Measurements from ENCODE around the gene RBM20. TPM values are rescaled to one million over a fixed set of nuclear protein-coding genes. Genes with fewer than 3 reads are reported as not detected.
A peak's percentile ranks its signal among the peaks of the same experiment; 100 is the strongest.
"Not testable (repeated sequence)": the region's sequence is repeated elsewhere in the genome, so short reads cannot be mapped to it uniquely, and the experiment has no call there.

The RBM20 gene
- total RNA-seq, 2 donors from 2014 or later: 0.06 to 0.20 TPM

- ATAC-seq (peak; percentile 68 to 85), DNase-seq (ENCODE audit: low spot score in 2 of 2) (peak; percentile 36 to 68)
- peak overlapping the region; percentile 63 to 88 for H3K27ac Mint-ChIP-seq
- H3K36me3 Mint-ChIP-seq: no peaks in the 10 kb centered on the region
- no peaks in the 10 kb centered on the region for H3K9me3 Mint-ChIP-seq
Observed at GRCh38 chr10:110618230-110618610, 25.9 kb upstream of the RBM20 start.

- no peak overlapping the region for H3K27ac Mint-ChIP-seq
- no peaks in the 10 kb centered on the region for H3K36me3 Mint-ChIP-seq
- ATAC-seq: no peak
- peaks cover 0 to 4% of the 10 kb centered on the region in 2 donors for H3K9me3 Mint-ChIP-seq
- no peak for DNase-seq (ENCODE audit: low spot score in 2 of 2)
Observed at GRCh38 chr10:110619514-110620397, 24.4 kb upstream of the RBM20 start.

GRCh38 chr10:110620398-110620719 is 23.8 kb upstream of the RBM20 start:
- Mint-ChIP-seq H3K27ac (no peak overlapping the region), H3K9me3 (peaks cover 0 to 4% of the 10 kb centered on the region in 2 donors), H3K36me3 (no peaks in the 10 kb centered on the region)
- ATAC-seq (no peak), DNase-seq (ENCODE audit: low spot score in 2 of 2) (no peak)

- not testable (repeated sequence) for H3K36me3 Mint-ChIP-seq, H3K27ac Mint-ChIP-seq
Observed at GRCh38 chr10:110623316-110623715, 20.8 kb upstream of the RBM20 start.

GRCh38 chr10:110625356-110625894 is 18.7 kb upstream of the RBM20 start:
- DNase-seq (ENCODE audit: low spot score in 2 of 2): no peak
- H3K27ac Mint-ChIP-seq: no peak overlapping the region
- H3K36me3 Mint-ChIP-seq: peaks cover 0 to 5% of the 10 kb centered on the region in 2 donors
- ATAC-seq: no peak
- peaks cover 4% of the 10 kb centered on the region in 2 donors for H3K9me3 Mint-ChIP-seq

More at GRCh38 chr10:110623316-110623715, 20.8 kb upstream of the RBM20 start:
- DNase-seq (ENCODE audit: low spot score in 2 of 2); ATAC-seq; H3K9me3 Mint-ChIP-seq: not testable (repeated sequence)

GRCh38 chr10:110625951-110626855 is 17.9 kb upstream of the RBM20 start:
- peaks cover 4% of the 10 kb centered on the region in 2 donors for H3K9me3 Mint-ChIP-seq
- DNase-seq (ENCODE audit: low spot score in 2 of 2) (no peak), ATAC-seq (no peak)
- H3K36me3 Mint-ChIP-seq: peaks cover 0 to 5% of the 10 kb centered on the region in 2 donors
- H3K27ac Mint-ChIP-seq: no peak overlapping the region

GRCh38 chr10:110628161-110628560 is 16.0 kb upstream of the RBM20 start:
- Mint-ChIP-seq H3K9me3 (peaks cover 4% of the 10 kb centered on the region in 2 donors), H3K27ac (no peak overlapping the region), H3K36me3 (peaks cover 0 to 5% of the 10 kb centered on the region in 2 donors)
- ATAC-seq (no peak), DNase-seq (ENCODE audit: low spot score in 2 of 2) (no peak)

GRCh38 chr10:110629680-110630191 is 14.4 kb upstream of the RBM20 start:
- H3K27ac Mint-ChIP-seq: no peak overlapping the region
- ATAC-seq (no peak), DNase-seq (ENCODE audit: low spot score in 2 of 2) (no peak)
- peaks cover 0 to 4% of the 10 kb centered on the region in 2 donors for H3K9me3 Mint-ChIP-seq
- peaks cover 0 to 5% of the 10 kb centered on the region in 2 donors for H3K36me3 Mint-ChIP-seq

GRCh38 chr10:110631934-110632333 is 12.2 kb upstream of the RBM20 start:
- peaks cover 0 to 4% of the 10 kb centered on the region in 2 donors for H3K9me3 Mint-ChIP-seq
- ATAC-seq: no peak
- no peak overlapping the region for H3K27ac Mint-ChIP-seq
- peaks cover 0 to 5% of the 10 kb centered on the region in 2 donors for H3K36me3 Mint-ChIP-seq
- DNase-seq (ENCODE audit: low spot score in 2 of 2): no peak

- peaks cover 0 to 4% of the 10 kb centered on the region in 2 donors for H3K9me3 Mint-ChIP-seq
- no peak overlapping the region for H3K27ac Mint-ChIP-seq
- ATAC-seq (no peak), DNase-seq (ENCODE audit: low spot score in 2 of 2) (no peak)
- H3K36me3 Mint-ChIP-seq: peaks cover 0 to 5% of the 10 kb centered on the region in 2 donors
Observed at GRCh38 chr10:110632591-110633215, 11.4 kb upstream of the RBM20 start.

GRCh38 chr10:110634527-110635209 is 9.5 kb upstream of the RBM20 start:
- DNase-seq (ENCODE audit: low spot score in 2 of 2): no peak
- H3K9me3 Mint-ChIP-seq: no peaks in the 10 kb centered on the region

GRCh38 chr10:110636572-110636931 is 7.6 kb upstream of the RBM20 start:
- Mint-ChIP-seq H3K9me3 (no peaks in the 10 kb centered on the region), H3K27ac (no peak overlapping the region), H3K36me3 (no peaks in the 10 kb centered on the region)
- ATAC-seq (no peak), DNase-seq (ENCODE audit: low spot score in 2 of 2) (no peak)

More at GRCh38 chr10:110634527-110635209, 9.5 kb upstream of the RBM20 start:
- Mint-ChIP-seq H3K27ac (no peak overlapping the region), H3K36me3 (no peaks in the 10 kb centered on the region)
- ATAC-seq: no peak

- Mint-ChIP-seq H3K9me3 (no peaks in the 10 kb centered on the region), H3K36me3 (no peaks in the 10 kb centered on the region), H3K27ac (no peak overlapping the region)
- no peak for DNase-seq (ENCODE audit: low spot score in 2 of 2)
- ATAC-seq: no peak
Observed at GRCh38 chr10:110636932-110637557, 7.1 kb upstream of the RBM20 start.

- no peak overlapping the region for H3K27ac Mint-ChIP-seq
- no peaks in the 10 kb centered on the region for H3K9me3 Mint-ChIP-seq
Observed at GRCh38 chr10:110637558-110638053, 6.5 kb upstream of the RBM20 start.

GRCh38 chr10:110638319-110638718 is 5.8 kb upstream of the RBM20 start:
- Mint-ChIP-seq H3K27ac (no peak overlapping the region), H3K9me3 (no peaks in the 10 kb centered on the region), H3K36me3 (peaks cover 0 to 9% of the 10 kb centered on the region in 2 donors)
- DNase-seq (ENCODE audit: low spot score in 2 of 2) (no peak), ATAC-seq (no peak)

More at GRCh38 chr10:110637558-110638053, 6.5 kb upstream of the RBM20 start:
- peaks cover 0 to 3% of the 10 kb centered on the region in 2 donors for H3K36me3 Mint-ChIP-seq
- ATAC-seq: no peak
- DNase-seq (ENCODE audit: low spot score in 2 of 2): no peak

Data from activated naive CD4-positive, alpha-beta T cell treated with anti-CD3 and anti-CD28 coated beads, Interleukin-2, amount 50 U/mL, for 72 hours (primary cell).